GM23338 (cell line): Measurements from ENCODE around the gene DCLK2. TPM values are rescaled to one million over a fixed set of nuclear protein-coding genes. Genes with fewer than 3 reads are reported as not detected.

Source experiments
- ATAC-seq: fragments of 200-7000 bp; cut with Tn5 transposase; 3 replicates; pipeline ENCODE4 v1.9.1; 2020
- DNase-seq: peaks from one replicate; pipeline ENCODE4 v3.0.0-alpha.2; 2015; ENCODE audit warnings: low spot score
- H2AFZ ChIP-seq: fragments of 200-600 bp; sonication (generic); 2 replicates; pipeline ENCODE4 v1.8.0; 2016; ENCODE audit warnings: antibody characterized with exemption, mild to moderate bottlenecking, moderate library complexity
- H3F3A ChIP-seq: fragments of 200-600 bp; sonication (generic); replicated peaks from 2 replicates; pipeline ENCODE4 v1.8.0; 2017; ENCODE audit warnings: antibody characterized with exemption, mixed run types, low read depth
- H3K27ac ChIP-seq: fragments of 200-600 bp; sonication (generic); 2 replicates; pipeline ENCODE4 v1.6.1; 2016; ENCODE audit warnings: low read depth
- H3K27me3 ChIP-seq: fragments of 200-600 bp; sonication (generic); 2 replicates; pipeline ENCODE4 v1.8.0; 2016; ENCODE audit warnings: mild to moderate bottlenecking, mixed run types, moderate library complexity; ENCODE audit not compliant: insufficient read depth
- H3K36me3 ChIP-seq: fragments of 200-600 bp; sonication (generic); 2 replicates; pipeline ENCODE4 v1.8.0; 2016; ENCODE audit warnings: mild to moderate bottlenecking; ENCODE audit not compliant: insufficient read depth
- H3K4me1 ChIP-seq: fragments of 200-600 bp; sonication (generic); 2 replicates; pipeline ENCODE4 v1.8.0; 2016; ENCODE audit warnings: mild to moderate bottlenecking, moderate library complexity; ENCODE audit not compliant: insufficient read depth
- H3K4me2 ChIP-seq: fragments of 200-600 bp; sonication (generic); 2 replicates; pipeline ENCODE4 v1.7.1; 2017; ENCODE audit warnings: mixed run types
- H3K4me3 ChIP-seq: fragments of 200-600 bp; sonication (generic); 2 replicates; pipeline ENCODE4 v1.6.1; 2016; ENCODE audit warnings: mixed run types
- H3K79me2 ChIP-seq: fragments of 200-600 bp; sonication (generic); replicated peaks from 2 replicates; pipeline ENCODE4 v1.8.0; 2017; ENCODE audit warnings: mild to moderate bottlenecking; ENCODE audit not compliant: insufficient read depth
- H3K9me2 ChIP-seq: fragments of 200-600 bp; sonication (generic); 2 replicates; pipeline ENCODE4 v1.8.0; 2017; ENCODE audit not compliant: insufficient read depth
- H4K20me1 ChIP-seq: fragments of 200-600 bp; sonication (generic); replicated peaks from 2 replicates; pipeline ENCODE4 v1.8.0; 2017; ENCODE audit warnings: mild to moderate bottlenecking; ENCODE audit not compliant: insufficient read depth
- H3K27ac Mint-ChIP-seq: 2 replicates; pipeline ENCODE4 v1.8.0; 2020; ENCODE audit warnings: inconsistent platforms, mild to moderate bottlenecking, moderate library complexity, mixed read lengths
- H3K27me3 Mint-ChIP-seq: 3 replicates; pipeline ENCODE4 v1.8.0; 2022; ENCODE audit warnings: low read depth, mild to moderate bottlenecking, moderate library complexity, mixed read lengths, inconsistent platforms; ENCODE audit not compliant: insufficient read depth, poor library complexity
- H3K36me3 Mint-ChIP-seq: 3 replicates; pipeline ENCODE4 v1.8.0; 2021; ENCODE audit warnings: low read depth, mild to moderate bottlenecking, inconsistent platforms, moderate library complexity, mixed read lengths
- H3K4me1 Mint-ChIP-seq: 3 replicates; pipeline ENCODE4 v1.8.0; 2020; ENCODE audit warnings: mild to moderate bottlenecking, inconsistent platforms, mixed read lengths
- H3K4me3 Mint-ChIP-seq: 3 replicates; pipeline ENCODE4 v1.8.0; 2021; ENCODE audit warnings: moderate library complexity, mild to moderate bottlenecking, inconsistent platforms, mixed read lengths
- H3K9me3 Mint-ChIP-seq: 3 replicates; pipeline ENCODE4 v1.8.0; 2020; ENCODE audit warnings: moderate library complexity, mild to moderate bottlenecking, inconsistent platforms, mixed read lengths
- CREB1 ChIP-seq: fragments of 250-450 bp; sonication (Bioruptor Pico); IDR thresholded peaks from 2 replicates; pipeline ENCODE4 v1.5.0; 2020; ENCODE audit warnings: low read depth, mild to moderate bottlenecking, moderate library complexity
- EZH2phosphoT487 ChIP-seq: fragments of 200-600 bp; sonication (generic); IDR thresholded peaks from one replicate; pipeline ENCODE4 v1.8.1; 2018; ENCODE audit warnings: antibody characterized with exemption; ENCODE audit not compliant: unreplicated experiment
- JUNB ChIP-seq: IDR thresholded peaks from one replicate; pipeline ENCODE4 v1.6.1; 2016; ENCODE audit warnings: antibody characterized with exemption; ENCODE audit not compliant: unreplicated experiment
- NANOG ChIP-seq: IDR thresholded peaks from 2 replicates; pipeline ENCODE4 v1.6.1; 2016; ENCODE audit warnings: antibody characterized with exemption, borderline replicate concordance
- STAT1 ChIP-seq: IDR thresholded peaks from one replicate; pipeline ENCODE4 v1.6.1; 2016; ENCODE audit warnings: antibody characterized with exemption; ENCODE audit not compliant: unreplicated experiment
- ZNF331 ChIP-seq: fragments of 250-450 bp; sonication (Bioruptor Pico); IDR thresholded peaks from 2 replicates; pipeline ENCODE4 v1.5.0; 2020; ENCODE audit warnings: low read depth, mild to moderate bottlenecking, moderate library complexity
- polyA plus RNA-seq: library from polyadenylated mRNA; unstranded; fragments of >200 nt; fragmentation: Nextera tagmentation; extraction: Ambion mirVana; gene quantifications from 2 replicates; pipeline ENCODE4 v1.2.1, GENCODE V29; 2016
- total RNA-seq: library from RNA; depleted of rRNA; stranded (reverse); fragments of >200 nt; shearing (Covaris generic); gene quantifications from 2 replicates; pipeline ENCODE4 v1.2.3, GENCODE V29; 2014
- TF ChIP-seq, protein P1 (sequence below), 2 experiments: fragments of 200-600 bp in 1 of 2; sonication (generic) in 1 of 2; conservative IDR thresholded peaks; 2 replicates each; pipeline versions ENCODE4 v1.5.1 to v1.6.1; 2016 to 2017; ENCODE audit warnings: antibody characterized with exemption in 2 of 2, low read depth in 2 of 2, mild to moderate bottlenecking in 2 of 2, moderate library complexity in 1 of 2
- TF ChIP-seq, protein P2 (sequence below): fragments of 250-450 bp; sonication (Bioruptor Pico); IDR thresholded peaks from 2 replicates; pipeline ENCODE4 v1.5.0; 2020; ENCODE audit warnings: mild to moderate bottlenecking, moderate library complexity
- TF ChIP-seq, protein P3 (sequence below): IDR thresholded peaks from 2 replicates; pipeline ENCODE4 v1.6.1; 2016; ENCODE audit warnings: antibody characterized with exemption
- TF ChIP-seq, protein P4 (sequence below): IDR thresholded peaks from one replicate; pipeline ENCODE4 v1.6.1; 2018; ENCODE audit warnings: antibody characterized with exemption; ENCODE audit not compliant: unreplicated experiment

DCLK2 gene
- total and polyA plus RNA-seq, 2 experiments from 2014 or later, result 0.49 TPM; not detected in 1

DNA sequence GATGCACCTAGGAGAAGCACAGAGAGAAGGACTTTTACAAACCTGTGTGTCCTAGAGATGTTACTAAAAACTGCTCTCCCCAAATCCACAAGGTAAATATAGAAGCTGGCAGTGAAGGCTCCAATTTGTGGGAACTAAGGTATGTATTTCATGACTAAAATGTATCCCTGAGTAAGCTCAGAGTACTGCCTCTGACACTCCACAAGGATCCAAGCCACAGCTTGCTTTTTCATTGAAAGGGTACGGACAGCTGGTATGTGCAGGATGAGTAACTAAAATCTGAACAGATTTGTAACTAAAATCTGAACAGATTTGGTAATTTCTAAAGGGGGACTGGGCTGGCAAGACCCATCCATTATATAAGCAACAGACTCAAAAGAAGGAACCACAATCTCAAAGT, 187.6 kb downstream of the DCLK2 start:
- no peaks in the 10 kb centered on the region for H4K20me1 ChIP-seq
- no peaks in the 10 kb centered on the region for H3F3A ChIP-seq
- H3K4me2 ChIP-seq, result no peak overlapping the region
- H3K27me3 ChIP-seq, result no peaks in the 10 kb centered on the region
- TF ChIP-seq, protein P1, sequence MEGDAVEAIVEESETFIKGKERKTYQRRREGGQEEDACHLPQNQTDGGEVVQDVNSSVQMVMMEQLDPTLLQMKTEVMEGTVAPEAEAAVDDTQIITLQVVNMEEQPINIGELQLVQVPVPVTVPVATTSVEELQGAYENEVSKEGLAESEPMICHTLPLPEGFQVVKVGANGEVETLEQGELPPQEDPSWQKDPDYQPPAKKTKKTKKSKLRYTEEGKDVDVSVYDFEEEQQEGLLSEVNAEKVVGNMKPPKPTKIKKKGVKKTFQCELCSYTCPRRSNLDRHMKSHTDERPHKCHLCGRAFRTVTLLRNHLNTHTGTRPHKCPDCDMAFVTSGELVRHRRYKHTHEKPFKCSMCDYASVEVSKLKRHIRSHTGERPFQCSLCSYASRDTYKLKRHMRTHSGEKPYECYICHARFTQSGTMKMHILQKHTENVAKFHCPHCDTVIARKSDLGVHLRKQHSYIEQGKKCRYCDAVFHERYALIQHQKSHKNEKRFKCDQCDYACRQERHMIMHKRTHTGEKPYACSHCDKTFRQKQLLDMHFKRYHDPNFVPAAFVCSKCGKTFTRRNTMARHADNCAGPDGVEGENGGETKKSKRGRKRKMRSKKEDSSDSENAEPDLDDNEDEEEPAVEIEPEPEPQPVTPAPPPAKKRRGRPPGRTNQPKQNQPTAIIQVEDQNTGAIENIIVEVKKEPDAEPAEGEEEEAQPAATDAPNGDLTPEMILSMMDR (conservative IDR thresholded peaks at IDR 0.05; ENCODE audit: low read depth in 2 of 2), result no peak
- no peak for TF ChIP-seq NANOG
- no peak for TF ChIP-seq CREB1 (CRISPR knock-in tag)
- TF ChIP-seq, protein P2, sequence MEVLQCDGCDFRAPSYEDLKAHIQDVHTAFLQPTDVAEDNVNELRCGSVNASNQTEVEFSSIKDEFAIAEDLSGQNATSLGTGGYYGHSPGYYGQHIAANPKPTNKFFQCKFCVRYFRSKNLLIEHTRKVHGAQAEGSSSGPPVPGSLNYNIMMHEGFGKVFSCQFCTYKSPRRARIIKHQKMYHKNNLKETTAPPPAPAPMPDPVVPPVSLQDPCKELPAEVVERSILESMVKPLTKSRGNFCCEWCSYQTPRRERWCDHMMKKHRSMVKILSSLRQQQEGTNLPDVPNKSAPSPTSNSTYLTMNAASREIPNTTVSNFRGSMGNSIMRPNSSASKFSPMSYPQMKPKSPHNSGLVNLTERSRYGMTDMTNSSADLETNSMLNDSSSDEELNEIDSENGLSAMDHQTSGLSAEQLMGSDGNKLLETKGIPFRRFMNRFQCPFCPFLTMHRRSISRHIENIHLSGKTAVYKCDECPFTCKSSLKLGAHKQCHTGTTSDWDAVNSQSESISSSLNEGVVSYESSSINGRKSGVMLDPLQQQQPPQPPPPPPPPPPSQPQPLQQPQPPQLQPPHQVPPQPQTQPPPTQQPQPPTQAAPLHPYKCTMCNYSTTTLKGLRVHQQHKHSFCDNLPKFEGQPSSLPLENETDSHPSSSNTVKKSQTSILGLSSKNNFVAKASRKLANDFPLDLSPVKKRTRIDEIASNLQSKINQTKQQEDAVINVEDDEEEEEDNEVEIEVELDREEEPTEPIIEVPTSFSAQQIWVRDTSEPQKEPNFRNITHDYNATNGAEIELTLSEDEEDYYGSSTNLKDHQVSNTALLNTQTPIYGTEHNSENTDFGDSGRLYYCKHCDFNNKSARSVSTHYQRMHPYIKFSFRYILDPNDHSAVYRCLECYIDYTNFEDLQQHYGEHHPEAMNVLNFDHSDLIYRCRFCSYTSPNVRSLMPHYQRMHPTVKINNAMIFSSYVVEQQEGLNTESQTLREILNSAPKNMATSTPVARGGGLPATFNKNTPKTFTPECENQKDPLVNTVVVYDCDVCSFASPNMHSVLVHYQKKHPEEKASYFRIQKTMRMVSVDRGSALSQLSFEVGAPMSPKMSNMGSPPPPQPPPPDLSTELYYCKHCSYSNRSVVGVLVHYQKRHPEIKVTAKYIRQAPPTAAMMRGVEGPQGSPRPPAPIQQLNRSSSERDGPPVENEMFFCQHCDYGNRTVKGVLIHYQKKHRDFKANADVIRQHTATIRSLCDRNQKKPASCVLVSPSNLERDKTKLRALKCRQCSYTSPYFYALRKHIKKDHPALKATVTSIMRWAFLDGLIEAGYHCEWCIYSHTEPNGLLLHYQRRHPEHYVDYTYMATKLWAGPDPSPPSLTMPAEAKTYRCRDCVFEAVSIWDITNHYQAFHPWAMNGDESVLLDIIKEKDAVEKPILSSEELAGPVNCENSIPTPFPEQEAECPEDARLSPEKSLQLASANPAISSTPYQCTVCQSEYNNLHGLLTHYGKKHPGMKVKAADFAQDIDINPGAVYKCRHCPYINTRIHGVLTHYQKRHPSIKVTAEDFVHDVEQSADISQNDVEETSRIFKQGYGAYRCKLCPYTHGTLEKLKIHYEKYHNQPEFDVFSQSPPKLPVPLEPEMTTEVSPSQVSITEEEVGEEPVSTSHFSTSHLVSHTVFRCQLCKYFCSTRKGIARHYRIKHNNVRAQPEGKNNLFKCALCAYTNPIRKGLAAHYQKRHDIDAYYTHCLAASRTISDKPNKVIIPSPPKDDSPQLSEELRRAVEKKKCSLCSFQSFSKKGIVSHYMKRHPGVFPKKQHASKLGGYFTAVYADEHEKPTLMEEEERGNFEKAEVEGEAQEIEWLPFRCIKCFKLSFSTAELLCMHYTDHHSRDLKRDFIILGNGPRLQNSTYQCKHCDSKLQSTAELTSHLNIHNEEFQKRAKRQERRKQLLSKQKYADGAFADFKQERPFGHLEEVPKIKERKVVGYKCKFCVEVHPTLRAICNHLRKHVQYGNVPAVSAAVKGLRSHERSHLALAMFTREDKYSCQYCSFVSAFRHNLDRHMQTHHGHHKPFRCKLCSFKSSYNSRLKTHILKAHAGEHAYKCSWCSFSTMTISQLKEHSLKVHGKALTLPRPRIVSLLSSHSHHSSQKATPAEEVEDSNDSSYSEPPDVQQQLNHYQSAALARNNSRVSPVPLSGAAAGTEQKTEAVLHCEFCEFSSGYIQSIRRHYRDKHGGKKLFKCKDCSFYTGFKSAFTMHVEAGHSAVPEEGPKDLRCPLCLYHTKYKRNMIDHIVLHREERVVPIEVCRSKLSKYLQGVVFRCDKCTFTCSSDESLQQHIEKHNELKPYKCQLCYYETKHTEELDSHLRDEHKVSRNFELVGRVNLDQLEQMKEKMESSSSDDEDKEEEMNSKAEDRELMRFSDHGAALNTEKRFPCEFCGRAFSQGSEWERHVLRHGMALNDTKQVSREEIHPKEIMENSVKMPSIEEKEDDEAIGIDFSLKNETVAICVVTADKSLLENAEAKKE (CRISPR knock-in tag), result no peak
- no peak for TF ChIP-seq STAT1
- no peak for TF ChIP-seq JUNB
- TF ChIP-seq, protein P3, sequence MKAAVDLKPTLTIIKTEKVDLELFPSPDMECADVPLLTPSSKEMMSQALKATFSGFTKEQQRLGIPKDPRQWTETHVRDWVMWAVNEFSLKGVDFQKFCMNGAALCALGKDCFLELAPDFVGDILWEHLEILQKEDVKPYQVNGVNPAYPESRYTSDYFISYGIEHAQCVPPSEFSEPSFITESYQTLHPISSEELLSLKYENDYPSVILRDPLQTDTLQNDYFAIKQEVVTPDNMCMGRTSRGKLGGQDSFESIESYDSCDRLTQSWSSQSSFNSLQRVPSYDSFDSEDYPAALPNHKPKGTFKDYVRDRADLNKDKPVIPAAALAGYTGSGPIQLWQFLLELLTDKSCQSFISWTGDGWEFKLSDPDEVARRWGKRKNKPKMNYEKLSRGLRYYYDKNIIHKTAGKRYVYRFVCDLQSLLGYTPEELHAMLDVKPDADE, result no peak
- no peak for TF ChIP-seq ZNF331 (CRISPR knock-in tag)
- no peak for TF ChIP-seq EZH2phosphoT487
- TF ChIP-seq, protein P4, sequence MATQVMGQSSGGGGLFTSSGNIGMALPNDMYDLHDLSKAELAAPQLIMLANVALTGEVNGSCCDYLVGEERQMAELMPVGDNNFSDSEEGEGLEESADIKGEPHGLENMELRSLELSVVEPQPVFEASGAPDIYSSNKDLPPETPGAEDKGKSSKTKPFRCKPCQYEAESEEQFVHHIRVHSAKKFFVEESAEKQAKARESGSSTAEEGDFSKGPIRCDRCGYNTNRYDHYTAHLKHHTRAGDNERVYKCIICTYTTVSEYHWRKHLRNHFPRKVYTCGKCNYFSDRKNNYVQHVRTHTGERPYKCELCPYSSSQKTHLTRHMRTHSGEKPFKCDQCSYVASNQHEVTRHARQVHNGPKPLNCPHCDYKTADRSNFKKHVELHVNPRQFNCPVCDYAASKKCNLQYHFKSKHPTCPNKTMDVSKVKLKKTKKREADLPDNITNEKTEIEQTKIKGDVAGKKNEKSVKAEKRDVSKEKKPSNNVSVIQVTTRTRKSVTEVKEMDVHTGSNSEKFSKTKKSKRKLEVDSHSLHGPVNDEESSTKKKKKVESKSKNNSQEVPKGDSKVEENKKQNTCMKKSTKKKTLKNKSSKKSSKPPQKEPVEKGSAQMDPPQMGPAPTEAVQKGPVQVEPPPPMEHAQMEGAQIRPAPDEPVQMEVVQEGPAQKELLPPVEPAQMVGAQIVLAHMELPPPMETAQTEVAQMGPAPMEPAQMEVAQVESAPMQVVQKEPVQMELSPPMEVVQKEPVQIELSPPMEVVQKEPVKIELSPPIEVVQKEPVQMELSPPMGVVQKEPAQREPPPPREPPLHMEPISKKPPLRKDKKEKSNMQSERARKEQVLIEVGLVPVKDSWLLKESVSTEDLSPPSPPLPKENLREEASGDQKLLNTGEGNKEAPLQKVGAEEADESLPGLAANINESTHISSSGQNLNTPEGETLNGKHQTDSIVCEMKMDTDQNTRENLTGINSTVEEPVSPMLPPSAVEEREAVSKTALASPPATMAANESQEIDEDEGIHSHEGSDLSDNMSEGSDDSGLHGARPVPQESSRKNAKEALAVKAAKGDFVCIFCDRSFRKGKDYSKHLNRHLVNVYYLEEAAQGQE, result no peak
- no peaks in the 10 kb centered on the region for H3K9me3 Mint-ChIP-seq
- H3K4me3 ChIP-seq, result no peak overlapping the region
- no peak overlapping the region for H2AFZ ChIP-seq
- H3K4me1 Mint-ChIP-seq, result peaks cover 10% of the 10 kb centered on the region
- H3K27me3 Mint-ChIP-seq, result peaks cover 1% of the 10 kb centered on the region
- H3K36me3 Mint-ChIP-seq, result peaks cover 4% of the 10 kb centered on the region; the same call in 1 of the 3 replicates
- no peak overlapping the region for H3K27ac ChIP-seq
- no peaks in the 10 kb centered on the region for H3K9me2 ChIP-seq
- DNase-seq (no peak), ATAC-seq (no peak)
- no peak overlapping the region for H3K27ac Mint-ChIP-seq
- H3K36me3 ChIP-seq, result no peaks in the 10 kb centered on the region
- H3K4me3 Mint-ChIP-seq, result no peak overlapping the region
- no peaks in the 10 kb centered on the region for H3K79me2 ChIP-seq
- no peaks in the 10 kb centered on the region; the same call in 1 of the 2 replicates for H3K4me1 ChIP-seq
